Liver (tissue), 9 donors: ENCODE data around the gene MEAK7. TPM values are rescaled to one million over a fixed set of nuclear protein-coding genes. Genes with fewer than 3 reads are reported as not detected.

Experiments
- DNase-seq: peaks from one replicate; pipeline ENCODE4 v3.0.0-alpha.2; 2017; ENCODE audit warnings: low spot score
- H3K27ac ChIP-seq, 2 donors: one replicate each; pipeline ENCODE4 v1.7.0; 2013; ENCODE audit warnings: inconsistent platforms in 2 of 2, low read length in 2 of 2, control low read depth in 1 of 2, low read depth in 1 of 2, mild to moderate bottlenecking in 1 of 2
- H3K27me3 ChIP-seq, 4 donors: one replicate each; pipeline versions ENCODE4 v1.6.1 to v1.7.0; 2013; ENCODE audit warnings: low read length in 3 of 4, inconsistent platforms in 1 of 4, mild to moderate bottlenecking in 1 of 4, moderate library complexity in 1 of 4; ENCODE audit not compliant: control insufficient read depth in 4 of 4, insufficient read depth in 4 of 4
- H3K36me3 ChIP-seq, 4 donors: one replicate each; pipeline versions ENCODE4 v1.6.1 to v1.7.0; 2013; ENCODE audit warnings: low read length in 3 of 4, mild to moderate bottlenecking in 3 of 4, low read depth in 1 of 4, moderate library complexity in 1 of 4; ENCODE audit not compliant: control insufficient read depth in 4 of 4, insufficient read depth in 3 of 4
- H3K4me1 ChIP-seq, 4 donors: one replicate each; pipeline versions ENCODE4 v1.6.1 to v1.7.0; 2013; ENCODE audit warnings: low read length in 3 of 4, mild to moderate bottlenecking in 3 of 4, moderate library complexity in 1 of 4; ENCODE audit not compliant: control insufficient read depth in 4 of 4, insufficient read depth in 4 of 4
- H3K4me3 ChIP-seq, 3 donors: one replicate each; pipeline versions ENCODE4 v1.6.1 to v1.7.0; 2013; ENCODE audit warnings: low read length in 3 of 3, control low read depth in 1 of 3, low read depth in 1 of 3, mild to moderate bottlenecking in 1 of 3
- H3K9ac ChIP-seq, 2 donors: one replicate each; pipeline ENCODE4 v1.7.0; 2013; ENCODE audit warnings: low read length in 2 of 2, mild to moderate bottlenecking in 2 of 2, moderate library complexity in 2 of 2, control low read depth in 1 of 2, low read depth in 1 of 2
- H3K9me3 ChIP-seq, 4 donors: one replicate each; pipeline versions ENCODE4 v1.6.1 to v1.7.0; 2013; ENCODE audit warnings: low read length in 3 of 4; ENCODE audit not compliant: control insufficient read depth in 4 of 4
- ATF3 ChIP-seq: IDR thresholded peaks from 2 replicates; pipeline ENCODE4 v1.6.1; 2016; ENCODE audit warnings: antibody characterized with exemption
- CTCF ChIP-seq: fragments of 150-350 bp; IDR thresholded peaks from 2 replicates; pipeline ENCODE4 v1.5.1; 2017; ENCODE audit warnings: improper control_type of control experiment, low read depth, low read length; ENCODE audit not compliant: missing input control
- EGR1 ChIP-seq, 2 donors: IDR thresholded peaks; 2 replicates each; pipeline ENCODE4 v1.6.1; 2016 to 2018; ENCODE audit warnings: antibody characterized with exemption in 2 of 2, low read depth in 2 of 2
- FOXA1 ChIP-seq: IDR thresholded peaks from 2 replicates; pipeline ENCODE4 v1.6.1; 2016; ENCODE audit warnings: antibody characterized with exemption
- GABPA ChIP-seq, 2 donors: IDR thresholded peaks in 1 of 2; conservative IDR thresholded peaks in 1 of 2; 2 replicates each; pipeline ENCODE4 v1.6.1; 2016; ENCODE audit warnings: antibody characterized with exemption in 2 of 2, mild to moderate bottlenecking in 1 of 2, moderate library complexity in 1 of 2
- HNF4A ChIP-seq, 2 donors: conservative IDR thresholded peaks; 2 replicates each; pipeline ENCODE4 v1.6.1; 2016; ENCODE audit warnings: antibody characterized with exemption in 2 of 2, mild to moderate bottlenecking in 2 of 2
- HNF4G ChIP-seq: IDR thresholded peaks from 2 replicates; pipeline ENCODE4 v1.6.1; 2016; ENCODE audit warnings: antibody characterized with exemption
- JUND ChIP-seq, 2 donors: IDR thresholded peaks; 2 replicates each; pipeline ENCODE4 v1.6.1; 2016; ENCODE audit warnings: antibody characterized with exemption in 2 of 2
- NR2F2 ChIP-seq: IDR thresholded peaks from 2 replicates; pipeline ENCODE4 v1.6.1; 2016; ENCODE audit warnings: antibody characterized with exemption
- RAD21 ChIP-seq, 2 donors: IDR thresholded peaks; 2 replicates each; pipeline ENCODE4 v1.6.1; 2016; ENCODE audit warnings: antibody characterized with exemption in 2 of 2, mild to moderate bottlenecking in 2 of 2
- RXRA ChIP-seq, 2 donors: IDR thresholded peaks; 2 replicates each; pipeline ENCODE4 v1.6.1; 2017 to 2018; ENCODE audit warnings: antibody characterized with exemption in 2 of 2, mild to moderate bottlenecking in 1 of 2
- SP1 ChIP-seq: IDR thresholded peaks from 2 replicates; pipeline ENCODE4 v1.6.1; 2018; ENCODE audit warnings: antibody characterized with exemption, mild to moderate bottlenecking
- TAF1 ChIP-seq: conservative IDR thresholded peaks from 2 replicates; pipeline ENCODE4 v1.6.1; 2016; ENCODE audit warnings: antibody characterized with exemption, mild to moderate bottlenecking
- YY1 ChIP-seq: IDR thresholded peaks from 2 replicates; pipeline ENCODE4 v1.6.1; 2016; ENCODE audit warnings: antibody characterized with exemption, mild to moderate bottlenecking
- ZBTB33 ChIP-seq: IDR thresholded peaks from 2 replicates; pipeline ENCODE4 v1.6.1; 2016; ENCODE audit warnings: antibody characterized with exemption
- WGBS: extraction: QIAGEN DNeasy Blood & Tissue Kit; methylation state at CpG from one replicate; pipeline ENCODE4 v1.1.7; 2013; 5-methylcytosine and 5-hydroxymethylcytosine counted together
- polyA plus RNA-seq, 2 donors: library from polyadenylated mRNA; stranded (reverse) in 1 of 2; unstranded in 1 of 2; fragments of 200-250 nt in 1 of 2; fragments of >200 nt in 1 of 2; fragmentation: Nextera tagmentation in 1 of 2; extraction: Ambion mirVana in 1 of 2; gene quantifications; one replicate each; pipeline versions ENCODE4 v1.2.1 to v1.2.3, GENCODE V29; 2013 to 2015
- total RNA-seq, 2 donors: library from RNA; depleted of rRNA; stranded (reverse); fragments of >200 nt; gene quantifications; one replicate each; pipeline ENCODE4 v1.2.3, GENCODE V29; 2014
- TF ChIP-seq, protein P1 (sequence below): IDR thresholded peaks from 2 replicates; pipeline ENCODE4 v1.6.1; 2016; ENCODE audit warnings: antibody characterized with exemption
- donor health status: healthy.
- donor health status: healthy.
- donor health status: healthy.
- donor health status: healthy.
- donor health status: healthy.

The MEAK7 gene
- total and polyA plus RNA-seq, 4 donors: 1.3 to 4.0 (median 2.2) TPM

DNA sequence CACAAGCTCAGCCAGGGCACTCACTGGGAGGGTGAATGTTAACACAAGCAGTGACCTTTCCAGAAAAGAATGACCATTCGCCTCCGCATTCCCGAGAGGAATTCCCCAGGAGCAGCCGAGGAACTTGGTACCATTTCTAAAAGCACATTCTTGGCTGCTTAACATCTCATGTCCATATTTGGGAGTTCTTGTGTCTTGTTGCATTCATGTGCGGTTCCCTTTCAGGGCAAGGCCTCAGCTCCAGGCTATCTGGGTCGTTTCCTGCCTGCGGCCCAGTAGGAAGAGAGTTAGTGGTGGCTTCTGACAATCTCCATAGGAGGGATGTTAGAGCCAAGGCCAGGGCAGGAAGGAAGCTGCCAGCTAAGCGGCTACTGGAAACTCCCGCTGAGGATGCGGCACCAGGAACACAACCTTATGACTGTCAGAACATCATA lies 27.8 kb upstream of the MEAK7 start (continued):
- no peak for TF ChIP-seq ATF3
- TF ChIP-seq HNF4G: no peak

- Histone ChIP-seq H3K9me3 (no peaks in the 10 kb centered on the region), H3K9ac (no peak overlapping the region), H3K4me1 (peaks cover 0 to 4% (median 1%) of the 10 kb centered on the region in 4 donors), H3K36me3 (no peaks in the 10 kb centered on the region), H3K27me3 (no peaks in the 10 kb centered on the region), H3K27ac (no peak overlapping the region), H3K4me3 (no peak overlapping the region)
- WGBS: 84% methylated on average over 9 of the region's 9 CpGs
- no peak for DNase-seq
- TF ChIP-seq ATF3: no peak
- TF ChIP-seq GABPA (IDR thresholded peaks at IDR 0.05 in 1 of 2, conservative IDR thresholded peaks at IDR 0.05 in 1 of 2): no peak
- TF ChIP-seq RAD21 (IDR thresholded peaks at IDR 0.05): no peak
- no peak for TF ChIP-seq SP1
- TF ChIP-seq NR2F2: no peak
- no peak for TF ChIP-seq RXRA (IDR thresholded peaks at IDR 0.05)
- no peak for TF ChIP-seq JUND (IDR thresholded peaks at IDR 0.05)
- no peak for TF ChIP-seq FOXA1
- TF ChIP-seq ZBTB33: no peak
- no peak for TF ChIP-seq TAF1
- TF ChIP-seq EGR1 (IDR thresholded peaks at IDR 0.05; ENCODE audit: low read depth in 2 of 2): no peak
- TF ChIP-seq YY1: no peak
- no peak for TF ChIP-seq CTCF
These were observed 27.2 kb upstream of the MEAK7 start for GRCh38 chr16:84531671-84532111.

DNA sequence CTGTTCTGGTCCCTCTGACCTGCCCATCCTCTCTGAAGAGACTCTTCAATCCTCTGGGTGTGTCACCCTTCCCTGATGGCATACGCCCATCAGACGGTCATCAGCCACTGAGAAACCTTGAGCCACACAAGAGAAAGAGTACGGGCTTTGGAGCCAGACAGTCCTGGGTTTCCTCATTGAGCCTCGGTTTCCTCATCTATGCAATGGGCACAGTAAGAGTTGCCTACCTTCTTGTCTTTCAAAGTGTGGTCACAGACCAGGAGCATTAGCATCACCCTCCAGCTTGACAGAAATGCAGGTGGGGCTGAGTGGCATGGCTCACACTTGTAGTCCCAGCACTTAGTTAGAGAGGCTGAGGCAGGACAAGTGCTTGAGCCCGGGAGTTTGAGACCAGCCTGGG lies 26.1 kb upstream of the MEAK7 start:
- H3K4me1 ChIP-seq: peaks cover 0 to 7% (median 2%) of the 10 kb centered on the region in 4 donors
- TF ChIP-seq FOXA1 (no peak), TAF1 (no peak), HNF4A (conservative IDR thresholded peaks at IDR 0.05) (no peak), HNF4G (no peak)
- TF ChIP-seq, protein P1, sequence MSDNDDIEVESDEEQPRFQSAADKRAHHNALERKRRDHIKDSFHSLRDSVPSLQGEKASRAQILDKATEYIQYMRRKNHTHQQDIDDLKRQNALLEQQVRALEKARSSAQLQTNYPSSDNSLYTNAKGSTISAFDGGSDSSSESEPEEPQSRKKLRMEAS: no peak
- H3K4me3 ChIP-seq: no peak overlapping the region
- H3K27ac ChIP-seq: no peak overlapping the region
- no peaks in the 10 kb centered on the region for H3K36me3 ChIP-seq
- no peak overlapping the region for H3K9ac ChIP-seq
- no peaks in the 10 kb centered on the region for H3K27me3 ChIP-seq
- WGBS: 89% methylated on average over 5 of the region's 5 CpGs
- H3K9me3 ChIP-seq: no peaks in the 10 kb centered on the region
- DNase-seq: no peak
